Glomerular visceral epithelial cell (primary cell): ENCODE data around the gene GUCY1A1.

Experiments
- DNase-seq: peaks from one replicate; pipeline ENCODE4 v3.0.0-alpha.2; 2016; ENCODE audit errors: extremely low spot score

GUCY1A1 gene

GRCh38 chr4:155666344-155667221, at the start of gene GUCY1A1:
GUCY1A1 (plus strand) TSS chr4:155666848; CDS start chr4:155696868, 30,020 bp downstream.
- DNase-seq = no peak

GRCh38 chr4:155617296-155617695, 49.4 kb upstream of the GUCY1A1 start:
- DNase-seq = no peak

GRCh38 chr4:155618183-155618838, 48.3 kb upstream of the GUCY1A1 start:
- DNase-seq = no peak

GRCh38 chr4:155620637-155621036, 46.0 kb upstream of the GUCY1A1 start:
- DNase-seq = no peak

GRCh38 chr4:155624478-155624877, 42.2 kb upstream of the GUCY1A1 start:
- DNase-seq = peak; percentile 60

GRCh38 chr4:155626561-155626960, 40.1 kb upstream of the GUCY1A1 start:
- no peak for DNase-seq

- DNase-seq = peak; percentile 78
Observed at GRCh38 chr4:155629183-155629825, 37.3 kb upstream of the GUCY1A1 start.

- no peak for DNase-seq
Observed at GRCh38 chr4:155629956-155630355, 36.7 kb upstream of the GUCY1A1 start.

GRCh38 chr4:155632310-155632840, 34.3 kb upstream of the GUCY1A1 start:
- no peak for DNase-seq

GRCh38 chr4:155638195-155638965, 28.3 kb upstream of the GUCY1A1 start:
- DNase-seq = no peak

- no peak for DNase-seq
Observed at GRCh38 chr4:155639704-155640523, 26.7 kb upstream of the GUCY1A1 start.

- DNase-seq = no peak
Observed at GRCh38 chr4:155640751-155641150, 25.9 kb upstream of the GUCY1A1 start.

- DNase-seq = no peak
Observed at GRCh38 chr4:155643087-155643486, 23.6 kb upstream of the GUCY1A1 start.

- DNase-seq = no peak
Observed at GRCh38 chr4:155646001-155646400, 20.6 kb upstream of the GUCY1A1 start.

- peak; percentile 59 for DNase-seq
Observed at GRCh38 chr4:155650785-155651184, 15.9 kb upstream of the GUCY1A1 start.

- DNase-seq = no peak
Observed at GRCh38 chr4:155653052-155653451, 13.6 kb upstream of the GUCY1A1 start.

- DNase-seq = no peak
Observed at GRCh38 chr4:155656025-155656424, 10.6 kb upstream of the GUCY1A1 start.

GRCh38 chr4:155657169-155657568, 9.5 kb upstream of the GUCY1A1 start:
- DNase-seq = no peak

- no peak for DNase-seq
Observed at GRCh38 chr4:155657985-155658680, 8.5 kb upstream of the GUCY1A1 start.

- no peak for DNase-seq
Observed at GRCh38 chr4:155658681-155659064, 8.0 kb upstream of the GUCY1A1 start.
